NCI-H2171 treated with DMSO at 0.1 percent for 48 hours (cell line): ENCODE data around the gene TRMT61A.
A peak's percentile ranks its signal among the peaks of the same experiment; 100 is the strongest.

Source experiments
- DNase-seq: peaks from one replicate; lab custom pipeline; 2025; lab: John Stamatoyannopoulos, UW

TRMT61A gene

GRCh38 chr14:103548463-103549351, 19.7 kb downstream of the TRMT61A start:
- DNase-seq: no peak

- DNase-seq: no peak
These were observed 20.6 kb downstream of the TRMT61A start for GRCh38 chr14:103549361-103550311.

- no peak for DNase-seq
These were observed 21.7 kb downstream of the TRMT61A start for GRCh38 chr14:103550451-103551337.

GRCh38 chr14:103551338-103551762, 22.4 kb downstream of the TRMT61A start:
- DNase-seq: no peak

- DNase-seq: no peak
These were observed 23.2 kb downstream of the TRMT61A start for GRCh38 chr14:103552011-103552845.

GRCh38 chr14:103552846-103553210, 23.8 kb downstream of the TRMT61A start:
- DNase-seq: no peak

- DNase-seq: no peak
These were observed 26.8 kb downstream of the TRMT61A start for GRCh38 chr14:103555559-103556337.

- DNase-seq: no peak
These were observed 28.2 kb downstream of the TRMT61A start for GRCh38 chr14:103556946-103557758.

- no peak for DNase-seq
These were observed 29.3 kb downstream of the TRMT61A start for GRCh38 chr14:103558071-103558882.

GRCh38 chr14:103559766-103560165, 30.8 kb downstream of the TRMT61A start:
- DNase-seq: no peak

GRCh38 chr14:103560691-103561090, 31.7 kb downstream of the TRMT61A start:
- DNase-seq: no peak

- no peak for DNase-seq
These were observed 32.6 kb downstream of the TRMT61A start for GRCh38 chr14:103561381-103562178.

- no peak for DNase-seq
These were observed 33.1 kb downstream of the TRMT61A start for GRCh38 chr14:103562179-103562428.

GRCh38 chr14:103562429-103563225, 33.6 kb downstream of the TRMT61A start, which contains the start of the genes BAG5 and COA8:
Gene BAG5, minus strand, starts transcription at chr14:103562657. Its CDS starts 1,493 bp downstream, at chr14:103561164.
Gene COA8, plus strand, starts transcription at chr14:103562960. Its CDS starts 42 bp downstream, at chr14:103563002.
- peak; percentile 87 for DNase-seq

- no peak for DNase-seq
These were observed 34.2 kb downstream of the TRMT61A start for GRCh38 chr14:103563226-103563620.

GRCh38 chr14:103563844-103564505, 35.0 kb downstream of the TRMT61A start:
- DNase-seq: no peak
